ENCODE data around the gene PIP4P1.
A peak's percentile ranks its signal among the peaks of the same experiment; 100 is the strongest.
"Not testable (repeated sequence)": the region's sequence is repeated elsewhere in the genome, so short reads cannot be mapped to it uniquely, and the experiment has no call there.

The PIP4P1 gene

GRCh38 chr14:20476776-20477175 lies 15.5 kb upstream of the PIP4P1 start:
- no peak for DNase-seq (ENCODE audit: low spot score)

GRCh38 chr14:20472536-20473169 lies 11.4 kb upstream of the PIP4P1 start:
- DNase-seq (ENCODE audit: low spot score), result no peak

- DNase-seq (ENCODE audit: low spot score), result no peak
These were observed 9.3 kb upstream of the PIP4P1 start for GRCh38 chr14:20470603-20470901.

GRCh38 chr14:20469890-20470602 lies 8.8 kb upstream of the PIP4P1 start:
- peak; percentile 49 for DNase-seq (ENCODE audit: low spot score)

GRCh38 chr14:20469242-20469889 lies 8.1 kb upstream of the PIP4P1 start, which contains the start of gene PNP:
TSS of gene PNP (plus strand) at chr14:20469406. CDS start at chr14:20469525, 119 bp downstream.
- peak; percentile 79 for DNase-seq (ENCODE audit: low spot score)

GRCh38 chr14:20468764-20469241 lies 7.6 kb upstream of the PIP4P1 start:
- no peak for DNase-seq (ENCODE audit: low spot score)

GRCh38 chr14:20460458-20461224 lies 593 bp downstream of the PIP4P1 start:
- peak; percentile 24 for DNase-seq (ENCODE audit: low spot score)

- DNase-seq (ENCODE audit: low spot score), result no peak
These were observed 3.0 kb downstream of the PIP4P1 start for GRCh38 chr14:20458031-20458789.

GRCh38 chr14:20456971-20457370 lies 4.3 kb downstream of the PIP4P1 start:
- DNase-seq (ENCODE audit: low spot score), result no peak

- DNase-seq (ENCODE audit: low spot score), result no peak
These were observed 5.6 kb downstream of the PIP4P1 start for GRCh38 chr14:20455355-20456300.

- DNase-seq (ENCODE audit: low spot score), result peak; percentile 99
These were observed 6.5 kb downstream of the PIP4P1 start, which contains the start of the genes APEX1 and OSGEP for GRCh38 chr14:20454516-20455354. TSS of gene APEX1 (plus strand) at chr14:20455226. CDS start at chr14:20455646, 420 bp downstream. TSS of gene OSGEP (minus strand) at chr14:20454812. CDS start at chr14:20454683, 129 bp downstream.

GRCh38 chr14:20452831-20453230 lies 8.4 kb downstream of the PIP4P1 start:
- not testable (repeated sequence) for DNase-seq (ENCODE audit: low spot score)

- no peak for DNase-seq (ENCODE audit: low spot score)
These were observed 14.3 kb downstream of the PIP4P1 start for GRCh38 chr14:20446889-20447288.

- DNase-seq (ENCODE audit: low spot score), result not testable (repeated sequence)
These were observed 17.6 kb downstream of the PIP4P1 start for GRCh38 chr14:20443650-20444049.

GRCh38 chr14:20441461-20441860 lies 19.8 kb downstream of the PIP4P1 start:
- no peak for DNase-seq (ENCODE audit: low spot score)

- DNase-seq (ENCODE audit: low spot score), result no peak
These were observed 20.4 kb downstream of the PIP4P1 start for GRCh38 chr14:20440882-20441281.

GRCh38 chr14:20440465-20440864 lies 20.8 kb downstream of the PIP4P1 start:
- DNase-seq (ENCODE audit: low spot score), result no peak

- DNase-seq (ENCODE audit: low spot score), result no peak
These were observed 22.6 kb downstream of the PIP4P1 start for GRCh38 chr14:20438664-20439063.

- no peak for DNase-seq (ENCODE audit: low spot score)
These were observed 24.9 kb downstream of the PIP4P1 start for GRCh38 chr14:20436363-20436755.

Data from pons (tissue), 1 donor.